SU-DHL-6 (cell line): ENCODE results near the gene POLR3G.

Source experiments
- EZH2phosphoT487 ChIP-seq: fragments of 200-600 bp; sonication (generic), shearing (Covaris generic); conservative IDR thresholded peaks from 2 replicates; pipeline ENCODE4 v1.6.1; 2018; ENCODE audit warnings: mild to moderate bottlenecking, antibody characterized with exemption, low read length, moderate library complexity, mixed read lengths
- TF ChIP-seq, protein P1 (sequence below): fragments of 200-600 bp; sonication (generic); IDR thresholded peaks from one replicate; pipeline ENCODE4 v1.5.1; 2017; ENCODE audit warnings: antibody characterized with exemption, mild to moderate bottlenecking, low read length, moderate library complexity; ENCODE audit not compliant: insufficient read depth, poor library complexity, severe bottlenecking

DNA sequence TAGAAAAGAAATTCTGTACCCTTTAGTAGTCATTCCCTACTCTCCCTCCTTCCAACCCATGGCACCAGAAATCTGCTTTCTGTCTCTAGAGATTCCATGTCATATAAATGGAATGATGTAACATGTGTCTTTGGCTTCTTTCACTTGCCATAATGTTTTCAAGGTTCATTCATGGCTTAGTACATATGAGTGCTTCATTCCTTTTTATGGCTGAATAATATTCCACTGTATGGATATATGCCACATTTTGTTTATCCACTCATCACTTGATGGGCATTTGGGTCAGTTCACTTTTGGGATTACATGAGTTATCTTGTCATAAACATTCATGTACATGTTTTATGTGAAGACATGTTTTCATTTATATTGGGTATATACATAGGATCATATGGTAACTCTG, 19.4 kb downstream of the POLR3G start:
- TF ChIP-seq, protein P1, sequence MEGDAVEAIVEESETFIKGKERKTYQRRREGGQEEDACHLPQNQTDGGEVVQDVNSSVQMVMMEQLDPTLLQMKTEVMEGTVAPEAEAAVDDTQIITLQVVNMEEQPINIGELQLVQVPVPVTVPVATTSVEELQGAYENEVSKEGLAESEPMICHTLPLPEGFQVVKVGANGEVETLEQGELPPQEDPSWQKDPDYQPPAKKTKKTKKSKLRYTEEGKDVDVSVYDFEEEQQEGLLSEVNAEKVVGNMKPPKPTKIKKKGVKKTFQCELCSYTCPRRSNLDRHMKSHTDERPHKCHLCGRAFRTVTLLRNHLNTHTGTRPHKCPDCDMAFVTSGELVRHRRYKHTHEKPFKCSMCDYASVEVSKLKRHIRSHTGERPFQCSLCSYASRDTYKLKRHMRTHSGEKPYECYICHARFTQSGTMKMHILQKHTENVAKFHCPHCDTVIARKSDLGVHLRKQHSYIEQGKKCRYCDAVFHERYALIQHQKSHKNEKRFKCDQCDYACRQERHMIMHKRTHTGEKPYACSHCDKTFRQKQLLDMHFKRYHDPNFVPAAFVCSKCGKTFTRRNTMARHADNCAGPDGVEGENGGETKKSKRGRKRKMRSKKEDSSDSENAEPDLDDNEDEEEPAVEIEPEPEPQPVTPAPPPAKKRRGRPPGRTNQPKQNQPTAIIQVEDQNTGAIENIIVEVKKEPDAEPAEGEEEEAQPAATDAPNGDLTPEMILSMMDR = no peak
- TF ChIP-seq EZH2phosphoT487 = no peak
